WTC11 (cell line): ENCODE data around the gene CTBP1. TPM values are rescaled to one million over a fixed set of nuclear protein-coding genes. Genes with fewer than 3 reads are reported as not detected.

Source experiments
- ATAC-seq: fragments of 200-7000 bp; cut with Tn5 transposase; 2 replicates; pipeline ENCODE4 v1.10.0; 2021; ENCODE audit warnings: mild to moderate bottlenecking, moderate library complexity
- CTCF ChIA-PET: fragments of 300-600 bp; sonication (Branson Sonifier 250); formaldehyde crosslinking; loops from one replicate; lab custom pipeline; 2021; ENCODE audit warnings: antibody characterized with exemption; lab: Charles Lee
- POLR2A ChIA-PET: fragments of 350-600 bp; sonication (Branson Sonifier 250); formaldehyde crosslinking; loops from one replicate; lab custom pipeline; 2021; ENCODE audit warnings: antibody characterized with exemption; lab: Charles Lee
- DNase-seq: peaks from one replicate; pipeline ENCODE4 v3.0.0; 2021; ENCODE audit warnings: low spot score
- H3K27ac Mint-ChIP-seq: 2 replicates; pipeline ENCODE4 v1.8.0; 2021; ENCODE audit warnings: mixed read lengths
- H3K27me3 Mint-ChIP-seq: 2 replicates; pipeline ENCODE4 v1.8.0; 2021; ENCODE audit warnings: low read depth, mild to moderate bottlenecking, moderate library complexity, mixed read lengths
- H3K36me3 Mint-ChIP-seq: 2 replicates; pipeline ENCODE4 v1.8.0; 2021; ENCODE audit warnings: mixed read lengths
- H3K4me1 Mint-ChIP-seq: 2 replicates; pipeline ENCODE4 v1.8.0; 2022; ENCODE audit warnings: mixed read lengths
- H3K4me3 Mint-ChIP-seq: 2 replicates; pipeline ENCODE4 v1.8.0; 2021; ENCODE audit warnings: mild to moderate bottlenecking, moderate library complexity, mixed read lengths
- H3K9me3 Mint-ChIP-seq: 2 replicates; pipeline ENCODE4 v1.8.0; 2021; ENCODE audit warnings: mixed read lengths
- ATF1 ChIP-seq: sonication (generic); formaldehyde crosslinking; IDR thresholded peaks from 2 replicates; pipeline ENCODE4 v1.8.1; 2023; ENCODE audit warnings: mild to moderate bottlenecking, moderate library complexity, missing genetic modification reagents
- CDX4 ChIP-seq: fragments of 250-450 bp; sonication (Bioruptor Pico); IDR thresholded peaks from 2 replicates; pipeline ENCODE4 v1.9.0; 2021; ENCODE audit warnings: moderate library complexity, mild to moderate bottlenecking, inconsistent platforms, borderline replicate concordance
- CREM ChIP-seq: sonication (generic); formaldehyde crosslinking; IDR thresholded peaks from 2 replicates; pipeline ENCODE4 v1.8.1; 2022; ENCODE audit warnings: mild to moderate bottlenecking, missing genetic modification reagents, moderate library complexity
- ELF4 ChIP-seq: sonication (generic); formaldehyde crosslinking; IDR thresholded peaks from 2 replicates; pipeline ENCODE4 v1.8.1; 2022; ENCODE audit warnings: low read depth, mild to moderate bottlenecking, moderate library complexity, missing genetic modification reagents
- ESRRA ChIP-seq: sonication (generic); formaldehyde crosslinking; IDR thresholded peaks from 2 replicates; pipeline ENCODE4 v1.8.1; 2022; ENCODE audit warnings: mild to moderate bottlenecking, missing genetic modification reagents, borderline replicate concordance
- ETV6 ChIP-seq: sonication (generic); formaldehyde crosslinking; IDR thresholded peaks from 2 replicates; pipeline ENCODE4 v1.8.1; 2022; ENCODE audit warnings: mild to moderate bottlenecking, missing genetic modification reagents
- FOXJ3 ChIP-seq: sonication (generic); formaldehyde crosslinking; IDR thresholded peaks from 2 replicates; pipeline ENCODE4 v1.9.0; 2021; ENCODE audit warnings: missing genetic modification reagents, mild to moderate bottlenecking, borderline replicate concordance
- GRHL2 ChIP-seq: fragments of 250-450 bp; sonication (Bioruptor Pico); IDR thresholded peaks from 2 replicates; pipeline ENCODE4 v1.8.0; 2022; ENCODE audit warnings: mild to moderate bottlenecking, moderate library complexity; ENCODE audit not compliant: insufficient replicate concordance, severe bottlenecking
- IRF1 ChIP-seq: sonication (generic); formaldehyde crosslinking; IDR thresholded peaks from 2 replicates; pipeline ENCODE4 v1.8.0; 2023; ENCODE audit warnings: missing genetic modification reagents
- NR2C2 ChIP-seq: sonication (generic); formaldehyde crosslinking; IDR thresholded peaks from 2 replicates; pipeline ENCODE4 v1.8.0; 2022; ENCODE audit warnings: mild to moderate bottlenecking, missing genetic modification reagents
- PRRX2 ChIP-seq: fragments of 250-450 bp; sonication (Bioruptor Pico); IDR thresholded peaks from 2 replicates; pipeline ENCODE4 v1.8.0; 2021; ENCODE audit warnings: mild to moderate bottlenecking
- SMAD4 ChIP-seq: sonication (generic); formaldehyde crosslinking; IDR thresholded peaks from 2 replicates; pipeline ENCODE4 v1.8.0; 2022; ENCODE audit warnings: mild to moderate bottlenecking, missing genetic modification reagents
- USF1 ChIP-seq: sonication (generic); formaldehyde crosslinking; IDR thresholded peaks from 2 replicates; pipeline ENCODE4 v1.8.0; 2022; ENCODE audit warnings: mild to moderate bottlenecking, missing genetic modification reagents
- ZNF232 ChIP-seq: sonication (generic); formaldehyde crosslinking; IDR thresholded peaks from 2 replicates; pipeline ENCODE4 v1.8.0; 2022; ENCODE audit warnings: mild to moderate bottlenecking, missing genetic modification reagents
- ZNF263 ChIP-seq: sonication (generic); formaldehyde crosslinking; IDR thresholded peaks from 2 replicates; pipeline ENCODE4 v1.8.1; 2022; ENCODE audit warnings: low read depth, mild to moderate bottlenecking, moderate library complexity, missing genetic modification reagents
- ZNF423 ChIP-seq: fragments of 250-450 bp; sonication (Bioruptor Pico); IDR thresholded peaks from 2 replicates; pipeline ENCODE4 v2.1.2; 2022; ENCODE audit warnings: mild to moderate bottlenecking, moderate library complexity
- total RNA-seq: library from RNA; stranded (reverse); gene quantifications from 3 replicates; pipeline ENCODE4 v1.2.3, GENCODE V29; 2021
- TF ChIP-seq, protein P1 (sequence below): fragments of 250-450 bp; sonication (Bioruptor Pico); conservative IDR thresholded peaks from 2 replicates; pipeline ENCODE4 v1.9.0; 2021; ENCODE audit warnings: mild to moderate bottlenecking
- TF ChIP-seq, protein P2 (sequence below): sonication (generic); formaldehyde crosslinking; IDR thresholded peaks from 2 replicates; pipeline ENCODE4 v1.8.1; 2022; ENCODE audit warnings: missing genetic modification reagents, borderline replicate concordance
- TF ChIP-seq, protein P3 (sequence below): sonication (generic); formaldehyde crosslinking; IDR thresholded peaks from 2 replicates; pipeline ENCODE4 v1.8.1; 2023; ENCODE audit warnings: mild to moderate bottlenecking, missing genetic modification reagents

The CTBP1 gene
- total RNA-seq, 1 experiment from 2014 or later: 143 TPM

- Mint-ChIP-seq H3K4me1 (peaks cover 52% of the 10 kb centered on the region), H3K27me3 (no peaks in the 10 kb centered on the region), H3K9me3 (no peaks in the 10 kb centered on the region), H3K27ac (no peak overlapping the region), H3K36me3 (peaks cover 17% of the 10 kb centered on the region), H3K4me3 (no peak overlapping the region)
- ATAC-seq (no peak), DNase-seq (no peak)
- CTCF ChIA-PET: interaction anchor here (0.6 to 2.3 kb wide), 3 partner anchors 9 to 57 kb away, joined by 5 to 8 read pairs (median 5); no protein-coding TSS in a partner anchor
- POLR2A ChIA-PET: no interaction called here
- TF ChIP-seq ELF4 (CRISPR knock-in tag) (no peak), FOXJ3 (no peak), NR2C2 (CRISPR knock-in tag) (no peak), CDX4 (CRISPR knock-in tag) (no peak), ESRRA (CRISPR knock-in tag) (no peak), ATF1 (CRISPR knock-in tag) (no peak), ZNF423 (no peak), ZNF263 (CRISPR knock-in tag) (no peak), PRRX2 (CRISPR knock-in tag) (no peak)
Observed at GRCh38 chr4:1295405-1296055, 46.6 kb upstream of the CTBP1 start.

DNA sequence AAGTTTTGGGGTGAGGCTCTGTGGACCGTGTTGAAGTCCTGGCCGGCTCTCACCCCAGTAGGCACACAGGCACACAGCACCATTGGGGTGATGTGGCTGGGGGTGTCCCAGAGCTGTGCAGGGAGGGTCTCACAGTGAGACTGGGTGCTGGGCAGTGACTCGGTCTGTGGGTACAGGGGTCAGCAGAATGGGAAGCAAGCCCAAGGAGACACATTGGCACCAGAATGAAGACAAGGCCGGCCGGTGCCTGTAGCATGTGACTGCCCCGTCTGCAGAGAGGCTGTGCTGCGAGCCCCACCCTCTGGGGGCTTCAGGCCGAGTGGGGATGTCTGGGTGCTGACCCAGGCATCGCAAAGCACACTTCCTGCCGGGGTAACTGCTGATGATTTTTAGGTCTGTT, 46.0 kb upstream of the CTBP1 start:
- Mint-ChIP-seq H3K4me3 (no peak overlapping the region), H3K27ac (peak overlapping the region; percentile 74), H3K9me3 (no peaks in the 10 kb centered on the region), H3K27me3 (no peaks in the 10 kb centered on the region), H3K4me1 (peaks cover 53% of the 10 kb centered on the region), H3K36me3 (peaks cover 14% of the 10 kb centered on the region)
- ChIA-PET POLR2A (no interaction called here), CTCF (interaction anchor here (0.6 to 2.3 kb wide), 5 partner anchors 9 to 61 kb away, joined by 3 to 8 read pairs (median 5); no protein-coding TSS in a partner anchor)
- no peak for DNase-seq
- no peak for ATAC-seq
- TF ChIP-seq, protein P1, sequence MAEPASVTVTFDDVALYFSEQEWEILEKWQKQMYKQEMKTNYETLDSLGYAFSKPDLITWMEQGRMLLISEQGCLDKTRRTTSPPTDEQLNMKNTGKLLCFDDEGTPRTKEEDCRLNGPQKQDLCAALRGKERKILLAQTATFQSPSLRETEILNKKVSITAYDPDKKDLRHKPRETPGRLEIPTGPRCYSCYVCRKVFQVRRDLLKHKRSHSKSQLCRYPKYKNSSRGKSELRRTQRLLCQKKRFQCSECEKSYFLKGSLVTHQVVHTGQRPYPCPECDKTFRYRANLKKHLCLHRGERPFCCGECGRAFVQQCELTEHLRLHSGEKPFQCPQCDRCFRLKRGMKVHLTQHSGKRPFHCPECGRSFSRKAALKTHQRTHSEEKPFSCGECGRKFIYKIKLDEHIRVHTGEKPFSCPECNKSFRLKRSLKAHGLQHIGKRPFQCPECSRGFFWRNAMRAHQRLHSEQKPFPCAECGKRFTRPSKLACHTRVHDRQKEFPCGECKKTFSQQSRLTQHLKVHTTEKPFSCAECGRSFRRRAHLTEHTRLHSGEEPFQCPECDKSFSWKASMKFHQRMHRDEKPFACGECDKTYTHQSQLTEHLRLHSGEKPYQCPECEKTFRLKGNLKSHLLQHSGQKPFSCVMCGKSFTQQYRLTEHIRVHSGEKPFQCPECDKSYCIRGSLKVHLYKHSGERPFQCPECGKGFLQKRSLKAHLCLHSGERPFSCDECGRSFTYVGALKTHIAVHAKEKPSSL: no peak
- TF ChIP-seq SMAD4: no peak
- no peak for TF ChIP-seq ETV6 (CRISPR knock-in tag)
- no peak for TF ChIP-seq ZNF423
- no peak for TF ChIP-seq CREM (CRISPR knock-in tag)
- TF ChIP-seq ZNF232 (CRISPR knock-in tag): no peak
- no peak for TF ChIP-seq ESRRA (CRISPR knock-in tag)
- TF ChIP-seq, protein P2, sequence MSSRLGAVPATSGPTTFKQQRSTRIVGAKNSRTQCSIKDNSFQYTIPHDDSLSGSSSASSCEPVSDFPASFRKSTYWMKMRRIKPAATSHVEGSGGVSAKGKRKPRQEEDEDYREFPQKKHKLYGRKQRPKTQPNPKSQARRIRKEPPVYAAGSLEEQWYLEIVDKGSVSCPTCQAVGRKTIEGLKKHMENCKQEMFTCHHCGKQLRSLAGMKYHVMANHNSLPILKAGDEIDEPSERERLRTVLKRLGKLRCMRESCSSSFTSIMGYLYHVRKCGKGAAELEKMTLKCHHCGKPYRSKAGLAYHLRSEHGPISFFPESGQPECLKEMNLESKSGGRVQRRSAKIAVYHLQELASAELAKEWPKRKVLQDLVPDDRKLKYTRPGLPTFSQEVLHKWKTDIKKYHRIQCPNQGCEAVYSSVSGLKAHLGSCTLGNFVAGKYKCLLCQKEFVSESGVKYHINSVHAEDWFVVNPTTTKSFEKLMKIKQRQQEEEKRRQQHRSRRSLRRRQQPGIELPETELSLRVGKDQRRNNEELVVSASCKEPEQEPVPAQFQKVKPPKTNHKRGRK (CRISPR knock-in tag): no peak
- TF ChIP-seq USF1 (CRISPR knock-in tag): no peak
- no peak for TF ChIP-seq ATF1 (CRISPR knock-in tag)
- no peak for TF ChIP-seq GRHL2 (CRISPR knock-in tag)
- TF ChIP-seq, protein P3, sequence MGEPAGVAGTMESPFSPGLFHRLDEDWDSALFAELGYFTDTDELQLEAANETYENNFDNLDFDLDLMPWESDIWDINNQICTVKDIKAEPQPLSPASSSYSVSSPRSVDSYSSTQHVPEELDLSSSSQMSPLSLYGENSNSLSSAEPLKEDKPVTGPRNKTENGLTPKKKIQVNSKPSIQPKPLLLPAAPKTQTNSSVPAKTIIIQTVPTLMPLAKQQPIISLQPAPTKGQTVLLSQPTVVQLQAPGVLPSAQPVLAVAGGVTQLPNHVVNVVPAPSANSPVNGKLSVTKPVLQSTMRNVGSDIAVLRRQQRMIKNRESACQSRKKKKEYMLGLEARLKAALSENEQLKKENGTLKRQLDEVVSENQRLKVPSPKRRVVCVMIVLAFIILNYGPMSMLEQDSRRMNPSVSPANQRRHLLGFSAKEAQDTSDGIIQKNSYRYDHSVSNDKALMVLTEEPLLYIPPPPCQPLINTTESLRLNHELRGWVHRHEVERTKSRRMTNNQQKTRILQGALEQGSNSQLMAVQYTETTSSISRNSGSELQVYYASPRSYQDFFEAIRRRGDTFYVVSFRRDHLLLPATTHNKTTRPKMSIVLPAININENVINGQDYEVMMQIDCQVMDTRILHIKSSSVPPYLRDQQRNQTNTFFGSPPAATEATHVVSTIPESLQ (CRISPR knock-in tag): no peak
- TF ChIP-seq IRF1 (CRISPR knock-in tag): no peak
